Lung (tissue), 12 donors: ENCODE data around the gene SARS2. TPM values are rescaled to one million over a fixed set of nuclear protein-coding genes. Genes with fewer than 3 reads are reported as not detected.

ENCODE experiments used
- ATAC-seq: fragments of 200-7000 bp; cut with Tn5 transposase; one replicate; pipeline ENCODE4 v1.9.1; 2020; ENCODE audit warnings: moderate number of reproducible peaks; ENCODE audit not compliant: insufficient read depth, low FRiP score
- DNase-seq, 3 donors: peaks; one replicate each; pipeline ENCODE4 v3.0.0-alpha.2; 2013 to 2017
- H3K27ac ChIP-seq, 2 donors: one replicate each; pipeline ENCODE4 v1.5.1; 2013; ENCODE audit warnings: mild to moderate bottlenecking in 2 of 2, moderate library complexity in 2 of 2, control low read depth in 1 of 2, inconsistent platforms in 1 of 2, low read depth in 1 of 2, low read length in 1 of 2
- H3K27me3 ChIP-seq, 3 donors: one replicate each; pipeline ENCODE4 v1.5.1; 2013; ENCODE audit warnings: low read length in 2 of 3; ENCODE audit not compliant: control insufficient read depth in 3 of 3, insufficient read depth in 3 of 3
- H3K36me3 ChIP-seq, 4 donors: one replicate each; pipeline ENCODE4 v1.5.1; 2013; ENCODE audit warnings: low read length in 4 of 4, mild to moderate bottlenecking in 1 of 4, moderate library complexity in 1 of 4; ENCODE audit not compliant: control insufficient read depth in 4 of 4, insufficient read depth in 4 of 4
- H3K4me1 ChIP-seq, 5 donors: one replicate each; pipeline ENCODE4 v1.5.1; 2013; ENCODE audit warnings: low read length in 5 of 5, mild to moderate bottlenecking in 2 of 5, moderate library complexity in 1 of 5; ENCODE audit not compliant: control insufficient read depth in 5 of 5, insufficient read depth in 5 of 5
- H3K4me3 ChIP-seq: one replicate; pipeline ENCODE4 v1.5.1; 2013; ENCODE audit warnings: mild to moderate bottlenecking, control low read depth, moderate library complexity
- H3K9ac ChIP-seq, 2 donors: one replicate each; pipeline ENCODE4 v1.5.1; 2013; ENCODE audit warnings: low read length in 2 of 2, control low read depth in 1 of 2; ENCODE audit not compliant: insufficient read depth in 1 of 2
- H3K9me3 ChIP-seq, 4 donors: one replicate each; pipeline ENCODE4 v1.5.1; 2013; ENCODE audit warnings: low read length in 3 of 4, mild to moderate bottlenecking in 1 of 4, moderate library complexity in 1 of 4; ENCODE audit not compliant: control insufficient read depth in 4 of 4, insufficient read depth in 3 of 4
- WGBS, 2 donors: extraction: QIAGEN DNeasy Blood & Tissue Kit; methylation state at CpG; one replicate each; pipeline ENCODE4 v1.1.7; 2013; 5-methylcytosine and 5-hydroxymethylcytosine counted together
- polyA plus RNA-seq, 2 donors: library from polyadenylated mRNA; stranded (reverse); fragments of 200-250 nt; gene quantifications; one replicate each; pipeline ENCODE4 v1.2.1, GENCODE V29; 2013
- total RNA-seq, 2 donors: library from RNA; depleted of rRNA in 1 of 2; stranded (reverse); fragments of >200 nt in 1 of 2; gene quantifications; one replicate each; pipeline ENCODE4 v1.2.1, GENCODE V29; 2014 to 2021
- TF ChIP-seq, protein P1 (sequence below): IDR thresholded peaks from 2 replicates; pipeline ENCODE4 v1.5.1; 2012; ENCODE audit warnings: mild to moderate bottlenecking; ENCODE audit errors: control extremely low read depth, extremely low read depth
- donor health status: control.
- donor health status: control.
- donor health status: Bipolar disorder and iron deficiency.
- donor health status: healthy.
- donor health status: DM: yes; HTN: yes; CAD: no.

Gene SARS2
- total and polyA plus RNA-seq, 4 donors: 14.3 to 34.6 (median 24.3) TPM

GRCh38 chr19:38912600-38913514 lies 17.7 kb downstream of the SARS2 start:
- ATAC-seq (no peak), DNase-seq (no peak)
- Histone ChIP-seq H3K4me1 (no peaks in the 10 kb centered on the region), H3K9ac (no peak overlapping the region), H3K4me3 (no peak overlapping the region), H3K36me3 (peaks cover 0 to 11% (median 1%) of the 10 kb centered on the region in 4 donors), H3K9me3 (no peaks in the 10 kb centered on the region), H3K27me3 (peaks cover 0 to 3% (median 0%) of the 10 kb centered on the region in 3 donors), H3K27ac (no peak overlapping the region)
- TF ChIP-seq, protein P1, sequence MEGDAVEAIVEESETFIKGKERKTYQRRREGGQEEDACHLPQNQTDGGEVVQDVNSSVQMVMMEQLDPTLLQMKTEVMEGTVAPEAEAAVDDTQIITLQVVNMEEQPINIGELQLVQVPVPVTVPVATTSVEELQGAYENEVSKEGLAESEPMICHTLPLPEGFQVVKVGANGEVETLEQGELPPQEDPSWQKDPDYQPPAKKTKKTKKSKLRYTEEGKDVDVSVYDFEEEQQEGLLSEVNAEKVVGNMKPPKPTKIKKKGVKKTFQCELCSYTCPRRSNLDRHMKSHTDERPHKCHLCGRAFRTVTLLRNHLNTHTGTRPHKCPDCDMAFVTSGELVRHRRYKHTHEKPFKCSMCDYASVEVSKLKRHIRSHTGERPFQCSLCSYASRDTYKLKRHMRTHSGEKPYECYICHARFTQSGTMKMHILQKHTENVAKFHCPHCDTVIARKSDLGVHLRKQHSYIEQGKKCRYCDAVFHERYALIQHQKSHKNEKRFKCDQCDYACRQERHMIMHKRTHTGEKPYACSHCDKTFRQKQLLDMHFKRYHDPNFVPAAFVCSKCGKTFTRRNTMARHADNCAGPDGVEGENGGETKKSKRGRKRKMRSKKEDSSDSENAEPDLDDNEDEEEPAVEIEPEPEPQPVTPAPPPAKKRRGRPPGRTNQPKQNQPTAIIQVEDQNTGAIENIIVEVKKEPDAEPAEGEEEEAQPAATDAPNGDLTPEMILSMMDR: no peak
- WGBS, 2 donors: 66 to 71% methylated on average over 12 of the region's 12 CpGs

GRCh38 chr19:38911388-38912001 lies 19.1 kb downstream of the SARS2 start:
- 56 to 66% methylated on average over 8 to 16 of the region's 16 CpGs for WGBS, 2 donors
- ATAC-seq: no peak
- Histone ChIP-seq H3K27me3 (peaks cover 0 to 3% (median 0%) of the 10 kb centered on the region in 3 donors), H3K4me3 (no peak overlapping the region), H3K9ac (no peak overlapping the region), H3K27ac (no peak overlapping the region), H3K9me3 (no peaks in the 10 kb centered on the region), H3K4me1 (no peaks in the 10 kb centered on the region), H3K36me3 (peaks cover 0 to 23% (median 1%) of the 10 kb centered on the region in 4 donors)
- TF ChIP-seq, protein P1: no peak
- DNase-seq: no peak

DNA sequence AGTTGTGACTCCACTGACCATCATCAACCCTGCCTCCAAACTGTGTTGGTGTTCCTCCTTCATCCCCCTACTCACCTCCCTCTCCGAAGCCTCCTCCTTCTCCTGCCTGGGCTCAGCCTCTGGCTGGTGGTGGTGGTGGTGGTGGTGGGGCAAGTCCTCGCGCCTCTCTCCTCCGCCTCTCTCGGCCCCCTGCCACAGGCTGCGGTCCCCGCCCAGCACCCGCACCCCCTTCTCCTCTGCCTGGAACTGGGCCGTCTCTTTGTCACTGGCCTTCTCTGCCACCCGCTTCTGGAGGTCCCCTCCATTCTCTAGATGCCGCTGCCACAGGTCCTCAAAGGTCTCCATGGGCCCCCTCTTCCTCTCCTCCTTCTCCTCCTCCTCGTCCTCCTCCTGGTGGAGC lies 20.1 kb downstream of the SARS2 start:
- Histone ChIP-seq H3K27ac (no peak overlapping the region), H3K27me3 (peaks cover 0 to 3% (median 0%) of the 10 kb centered on the region in 3 donors), H3K36me3 (peaks cover 0 to 28% (median 2%) of the 10 kb centered on the region in 4 donors), H3K9ac (no peak overlapping the region), H3K9me3 (no peaks in the 10 kb centered on the region), H3K4me1 (no peaks in the 10 kb centered on the region), H3K4me3 (no peak overlapping the region)
- DNase-seq (no peak), ATAC-seq (no peak)
- TF ChIP-seq, protein P1: no peak
- WGBS, 2 donors: 97 to 98% methylated on average over 11 to 12 of the region's 12 CpGs
